ENCODE measurements around the gene HBS1L.

DNA sequence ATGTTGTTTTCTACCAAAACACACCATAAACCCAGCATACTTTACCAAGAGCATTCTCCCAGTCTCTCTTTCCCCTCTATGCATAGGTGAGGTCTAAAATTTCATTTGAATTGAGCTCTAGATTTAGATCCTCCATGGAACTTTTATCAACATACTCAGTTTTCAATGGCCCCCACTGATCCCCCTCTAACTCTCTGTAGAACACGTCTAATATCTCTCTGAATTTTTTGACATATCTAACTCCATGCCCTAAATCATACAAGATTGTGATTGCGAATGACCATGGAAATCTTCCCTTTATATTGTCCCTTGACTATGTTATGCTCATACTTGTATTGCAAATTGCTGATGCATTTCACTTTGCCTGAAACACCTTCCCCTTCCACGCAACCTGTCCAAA lies 38.1 kb upstream of the HBS1L start:
- no peak for TF ChIP-seq CTCF (IDR thresholded peaks at IDR 0.05)
- TF ChIP-seq POLR2A (IDR thresholded peaks at IDR 0.05), result no peak

Measured in thyroid gland (tissue), 4 donors.